ENCODE results near the gene SAMD9. TPM values are rescaled to one million over a fixed set of nuclear protein-coding genes. Genes with fewer than 3 reads are reported as not detected.

Gene SAMD9
- total and polyA plus RNA-seq, 2 experiments from 2014 or later: 15.3 to 31.2 TPM

DNA sequence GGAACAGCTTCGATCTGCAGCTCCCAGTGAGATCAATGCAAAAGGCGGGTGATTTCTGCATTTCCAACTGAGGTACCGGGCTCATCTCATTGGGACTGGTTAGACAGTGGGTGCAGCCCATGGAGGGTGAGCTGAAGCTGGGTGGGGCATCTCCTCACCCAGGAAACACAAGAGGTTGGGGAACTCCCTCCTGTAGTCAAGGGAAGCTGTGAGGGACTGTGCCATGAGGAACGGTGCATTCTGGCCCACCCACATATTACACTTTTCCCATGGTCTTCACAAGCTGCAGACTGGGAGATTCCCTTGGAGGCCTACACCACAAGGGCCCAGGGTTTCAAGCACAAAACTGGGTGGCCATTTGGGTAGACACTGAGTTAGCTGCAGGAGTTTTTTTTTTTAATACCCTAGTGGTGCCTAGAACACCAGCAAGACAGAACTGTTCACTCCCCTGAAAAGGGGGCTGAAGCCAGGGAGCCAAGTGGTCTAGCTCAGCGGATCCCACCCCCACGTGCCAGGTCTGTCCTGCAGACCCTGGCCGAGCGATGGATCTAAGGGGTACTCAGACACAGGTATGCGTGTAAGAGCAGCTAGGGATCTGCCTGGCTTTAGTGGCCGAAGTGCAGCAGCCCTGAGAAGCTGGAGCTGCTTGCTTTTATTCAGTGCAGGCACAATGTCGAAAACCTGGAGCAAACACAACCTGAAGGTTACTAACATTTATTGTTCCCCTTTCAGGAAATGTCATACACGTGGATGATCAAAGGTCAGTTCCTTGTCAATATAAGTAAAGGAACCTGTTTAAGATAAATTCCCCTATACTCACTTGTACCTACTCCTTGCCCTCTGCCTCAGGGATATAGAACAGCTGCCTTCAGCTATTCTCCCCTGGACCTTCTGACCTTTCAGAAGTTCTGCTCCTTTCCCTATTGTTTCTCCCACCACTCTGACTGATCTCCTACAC is 3.1 kb upstream of the SAMD9 start:
- no peaks in the 10 kb centered on the region for H3K36me3 ChIP-seq (ENCODE audit: low read depth)
- in situ Hi-C loops (cut with MboI): no loop called here
- WGBS, 2 experiments (ENCODE audit: low coverage in 1 of 2, low lambda C conversion rate in 2 of 2, missing lambda C conversion rate in 2 of 2): 79 to 82% methylated on average over 12 of the region's 12 CpGs
- H4K20me1 ChIP-seq (ENCODE audit: insufficient read depth): no peaks in the 10 kb centered on the region
- peaks cover 33% of the 10 kb centered on the region for H3K4me1 ChIP-seq (ENCODE audit: insufficient read depth)
- H3F3A ChIP-seq (ENCODE audit: insufficient read depth): peaks cover 32% of the 10 kb centered on the region
- H3K27me3 ChIP-seq (replicated peaks; ENCODE audit: insufficient read depth): no peaks in the 10 kb centered on the region
- H3K9me3 ChIP-seq (ENCODE audit: low read depth): no peaks in the 10 kb centered on the region
- H3K79me2 ChIP-seq (ENCODE audit: insufficient read depth): peaks cover 18% of the 10 kb centered on the region
- TF ChIP-seq EZH2 (IDR thresholded peaks at IDR 0.05; ENCODE audit: insufficient read depth, poor library complexity, severe bottlenecking): no peak
- H2AFZ ChIP-seq: no peak overlapping the region
- no peak overlapping the region for H3K27ac ChIP-seq
- DNase-seq: no peak
- no peak overlapping the region for H3K4me2 ChIP-seq (ENCODE audit: unreplicated experiment)
- no peaks in the 10 kb centered on the region for H3K9me2 ChIP-seq (ENCODE audit: insufficient read depth)
- no peak overlapping the region for H3K4me3 ChIP-seq
- H3K9ac ChIP-seq: no peak overlapping the region

DNA sequence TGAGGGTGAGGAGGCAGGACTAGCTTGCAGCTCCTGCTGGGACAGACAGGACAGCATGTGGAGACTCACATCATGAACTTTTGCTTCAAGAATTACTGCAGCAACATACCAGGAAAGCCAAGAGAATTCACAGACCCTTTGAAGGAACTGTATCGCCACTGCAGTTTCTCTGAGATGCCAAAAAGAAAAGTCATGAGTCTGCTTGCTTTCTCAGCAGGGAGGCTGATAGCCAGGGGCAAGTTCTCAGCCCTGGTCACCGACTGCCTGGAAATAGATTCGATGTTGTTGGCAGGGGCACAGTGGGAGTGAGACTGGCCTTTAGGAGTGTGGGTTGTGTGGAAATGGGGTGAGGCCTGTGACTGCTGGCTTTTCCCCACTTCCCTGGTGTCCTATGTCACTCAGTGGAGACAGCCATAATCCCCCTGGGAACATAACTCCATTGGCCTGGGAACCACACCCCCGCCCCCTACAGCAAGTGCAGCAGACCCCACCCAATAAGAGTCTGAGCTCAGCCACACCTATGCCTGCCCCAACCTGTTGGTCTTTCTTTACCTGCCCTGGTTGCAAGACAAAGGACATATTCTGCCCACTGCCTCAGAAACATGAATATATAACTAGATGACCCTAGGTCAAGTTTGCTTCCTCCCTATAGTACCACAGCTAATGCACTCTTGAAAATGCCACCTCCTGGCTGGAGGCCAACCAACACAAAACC is 1.6 kb upstream of the SAMD9 start:
- Histone ChIP-seq H2AFZ (peak overlapping the region; percentile 83), H3K36me3 (ENCODE audit: low read depth) (no peaks in the 10 kb centered on the region)
- in situ Hi-C loops (cut with MboI): no loop called here

DNA sequence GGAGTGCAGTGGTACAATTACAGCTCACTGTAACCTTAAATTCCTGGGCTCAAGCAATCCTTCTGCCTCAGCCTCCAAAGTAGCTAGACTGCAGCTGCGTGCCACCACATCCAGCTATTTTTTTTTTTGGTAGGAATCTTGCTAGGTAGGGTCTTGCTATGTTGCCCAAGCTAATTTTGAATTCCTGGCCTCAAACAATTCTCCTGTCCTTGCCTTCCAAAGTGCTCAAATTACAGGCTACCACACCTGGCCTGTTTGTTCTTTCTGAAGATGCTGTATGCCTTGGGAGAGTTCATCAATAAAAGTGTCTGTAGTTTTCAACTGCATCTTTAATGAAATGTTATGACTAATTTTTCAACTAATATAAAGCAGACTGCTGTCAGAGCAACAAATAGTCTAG is 452 bp downstream of the SAMD9 start:
- in situ Hi-C loops (cut with MboI): no loop called here
- H3K9ac ChIP-seq: peak overlapping the region; percentile 72
- H3K27ac ChIP-seq: peak overlapping the region; percentile 92
- H3K9me3 ChIP-seq (ENCODE audit: low read depth): no peaks in the 10 kb centered on the region
- no peak for TF ChIP-seq EZH2phosphoT487 (IDR thresholded peaks at IDR 0.05; ENCODE audit: insufficient read depth, low read depth)
- no peak for TF ChIP-seq EZH2 (IDR thresholded peaks at IDR 0.05; ENCODE audit: insufficient read depth, poor library complexity, severe bottlenecking)
- peaks cover 51% of the 10 kb centered on the region for H3K79me2 ChIP-seq (ENCODE audit: insufficient read depth)
- no peaks in the 10 kb centered on the region for H3K27me3 ChIP-seq (replicated peaks; ENCODE audit: insufficient read depth)
- H3K36me3 ChIP-seq (ENCODE audit: low read depth): no peaks in the 10 kb centered on the region
- peak overlapping the region; percentile 83 for H2AFZ ChIP-seq
- peak; percentile 19 for DNase-seq
- no peaks in the 10 kb centered on the region for H3K9me2 ChIP-seq (ENCODE audit: insufficient read depth)
- H3K4me1 ChIP-seq (ENCODE audit: insufficient read depth): peaks cover 46% of the 10 kb centered on the region
- H3K4me2 ChIP-seq (ENCODE audit: unreplicated experiment): peak overlapping the region; percentile 85
- H3K4me3 ChIP-seq: peak overlapping the region; percentile 78
- H4K20me1 ChIP-seq (ENCODE audit: insufficient read depth): no peaks in the 10 kb centered on the region
- WGBS, 2 experiments (ENCODE audit: low coverage in 1 of 2, low lambda C conversion rate in 2 of 2, missing lambda C conversion rate in 2 of 2): 83 to 93% methylated on average over 1 of the region's 1 CpG
- peaks cover 47% of the 10 kb centered on the region for H3F3A ChIP-seq (ENCODE audit: insufficient read depth)

More for the DNA sequence above, 1.6 kb upstream of the SAMD9 start:
- H3K9ac ChIP-seq: peak overlapping the region; percentile 72
- peak; percentile 77 for DNase-seq
- H4K20me1 ChIP-seq (ENCODE audit: insufficient read depth): no peaks in the 10 kb centered on the region
- H3K79me2 ChIP-seq (ENCODE audit: insufficient read depth): peaks cover 31% of the 10 kb centered on the region
- WGBS, 2 experiments (ENCODE audit: low coverage in 1 of 2, low lambda C conversion rate in 2 of 2, missing lambda C conversion rate in 2 of 2): 42 to 46% methylated on average over 4 of the region's 4 CpGs
- no peaks in the 10 kb centered on the region for H3K9me2 ChIP-seq (ENCODE audit: insufficient read depth)
- H3K27ac ChIP-seq: peak overlapping the region; percentile 92
- H3K9me3 ChIP-seq (ENCODE audit: low read depth): no peaks in the 10 kb centered on the region
- H3F3A ChIP-seq (ENCODE audit: insufficient read depth): peaks cover 46% of the 10 kb centered on the region
- no peak overlapping the region for H3K4me3 ChIP-seq
- H3K27me3 ChIP-seq (replicated peaks; ENCODE audit: insufficient read depth): no peaks in the 10 kb centered on the region
- H3K4me1 ChIP-seq (ENCODE audit: insufficient read depth): peaks cover 45% of the 10 kb centered on the region
- TF ChIP-seq EZH2 (IDR thresholded peaks at IDR 0.05; ENCODE audit: insufficient read depth, poor library complexity, severe bottlenecking): no peak
- TF ChIP-seq EZH2phosphoT487 (IDR thresholded peaks at IDR 0.05; ENCODE audit: insufficient read depth, low read depth): no peak
- peak overlapping the region; percentile 85 for H3K4me2 ChIP-seq (ENCODE audit: unreplicated experiment)

DNA sequence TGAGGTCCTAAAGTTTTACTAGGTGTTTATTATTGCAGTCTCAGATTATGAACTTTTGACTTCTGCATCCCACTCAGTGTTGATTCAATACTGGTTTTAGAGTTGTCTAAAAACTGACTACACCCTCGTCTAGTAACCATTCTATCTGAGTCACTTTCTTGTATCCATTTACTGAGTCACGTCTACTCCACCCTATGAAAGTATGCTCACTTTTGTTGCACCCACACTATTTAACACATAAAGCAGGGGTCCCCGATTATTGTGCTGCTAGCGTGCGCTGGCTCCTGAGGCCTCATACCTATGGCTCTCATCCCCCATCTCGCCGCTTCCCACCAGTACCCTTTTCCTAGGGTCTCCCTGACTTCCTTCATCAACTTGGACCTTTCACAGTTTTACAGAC is 2.0 kb downstream of the SAMD9 start:
- Histone ChIP-seq H3K9me3 (ENCODE audit: low read depth) (no peaks in the 10 kb centered on the region), H3K4me2 (ENCODE audit: unreplicated experiment) (peak overlapping the region; percentile 85), H3K36me3 (ENCODE audit: low read depth) (no peaks in the 10 kb centered on the region), H4K20me1 (ENCODE audit: insufficient read depth) (no peaks in the 10 kb centered on the region), H3K9me2 (ENCODE audit: insufficient read depth) (no peaks in the 10 kb centered on the region), H3K9ac (peak overlapping the region; percentile 72), H2AFZ (peak overlapping the region; percentile 49), H3K4me3 (peak overlapping the region; percentile 78), H3K4me1 (ENCODE audit: insufficient read depth) (peaks cover 46% of the 10 kb centered on the region), H3K27ac (peak overlapping the region; percentile 92), H3K27me3 (replicated peaks; ENCODE audit: insufficient read depth) (no peaks in the 10 kb centered on the region), H3F3A (ENCODE audit: insufficient read depth) (peaks cover 47% of the 10 kb centered on the region), H3K79me2 (ENCODE audit: insufficient read depth) (peaks cover 66% of the 10 kb centered on the region)
- in situ Hi-C loops (cut with MboI): no loop called here
- WGBS, 2 experiments (ENCODE audit: low coverage in 1 of 2, low lambda C conversion rate in 2 of 2, missing lambda C conversion rate in 2 of 2): 32 to 46% methylated on average over 7 of the region's 7 CpGs
- peak; percentile 93 for DNase-seq
- no peak for TF ChIP-seq EZH2phosphoT487 (IDR thresholded peaks at IDR 0.05; ENCODE audit: insufficient read depth, low read depth)

All from GM23248 (cell line).